MM.1S (cell line): Measurements from ENCODE around the gene C14orf119.

Source experiments
- DNase-seq: peaks from one replicate; pipeline ENCODE4 v3.0.0-alpha.2; 2015
- H2AFZ ChIP-seq: fragments of 300-600 bp; sonication (generic); 2 replicates; pipeline ENCODE4 v1.6.0; 2016; ENCODE audit warnings: antibody characterized with exemption, low read length
- H3F3A ChIP-seq: fragments of 300-600 bp; sonication (generic); 2 replicates; pipeline ENCODE4 v1.6.1; 2016; ENCODE audit warnings: mild to moderate bottlenecking, antibody characterized with exemption, low read length, moderate library complexity, mixed read lengths; ENCODE audit not compliant: insufficient read depth
- H3K27ac ChIP-seq: fragments of 300-600 bp; sonication (generic); 2 replicates; pipeline ENCODE4 v1.5.1; 2016; ENCODE audit warnings: mild to moderate bottlenecking, low read length
- H3K27me3 ChIP-seq: fragments of 300-600 bp; sonication (generic); replicated peaks from 2 replicates; pipeline ENCODE4 v1.6.0; 2016; ENCODE audit warnings: low read length; ENCODE audit not compliant: insufficient read depth
- H3K36me3 ChIP-seq: fragments of 300-600 bp; sonication (generic); replicated peaks from 2 replicates; pipeline ENCODE4 v1.6.1; 2016; ENCODE audit warnings: mild to moderate bottlenecking, low read length, mixed read lengths; ENCODE audit not compliant: insufficient read depth
- H3K4me1 ChIP-seq: fragments of 300-600 bp; sonication (generic); 2 replicates; pipeline ENCODE4 v1.6.1; 2016; ENCODE audit warnings: low read length, mixed read lengths
- H3K4me2 ChIP-seq: fragments of 300-600 bp; sonication (generic); 2 replicates; pipeline ENCODE4 v1.6.0; 2016; ENCODE audit warnings: low read depth, low read length
- H3K4me3 ChIP-seq: fragments of 300-600 bp; sonication (generic); 2 replicates; pipeline ENCODE4 v1.5.1; 2016; ENCODE audit warnings: low read length, mixed read lengths
- H3K79me2 ChIP-seq: fragments of 300-600 bp; sonication (generic); 2 replicates; pipeline ENCODE4 v1.6.1; 2016; ENCODE audit warnings: mixed run types, low read length, mixed read lengths
- H3K9ac ChIP-seq: fragments of 300-600 bp; sonication (generic); 2 replicates; pipeline ENCODE4 v1.6.1; 2016; ENCODE audit warnings: low read length, mixed read lengths
- H3K9me2 ChIP-seq: fragments of 300-600 bp; sonication (generic); replicated peaks from 2 replicates; pipeline ENCODE4 v1.6.1; 2016; ENCODE audit warnings: mild to moderate bottlenecking, low read length, mixed read lengths; ENCODE audit not compliant: insufficient read depth
- H3K9me3 ChIP-seq: fragments of 300-600 bp; sonication (generic); replicated peaks from 2 replicates; pipeline ENCODE4 v1.6.1; 2016; ENCODE audit warnings: mild to moderate bottlenecking, low read length, mixed read lengths; ENCODE audit not compliant: insufficient read depth
- H4K20me1 ChIP-seq: fragments of 300-600 bp; sonication (generic); 2 replicates; pipeline ENCODE4 v1.6.1; 2016; ENCODE audit warnings: mild to moderate bottlenecking, low read length, moderate library complexity, mixed read lengths; ENCODE audit not compliant: insufficient read depth
- EZH2 ChIP-seq: fragments of 300-600 bp; sonication (generic); optimal IDR thresholded peaks from 2 replicates; pipeline ENCODE3; 2017; ENCODE audit warnings: low read depth, mild to moderate bottlenecking, antibody characterized with exemption, low read length, mixed read lengths
- EZH2phosphoT487 ChIP-seq: fragments of 300-600 bp; sonication (generic); IDR thresholded peaks from 2 replicates; pipeline ENCODE4 v1.6.1; 2018; ENCODE audit warnings: antibody characterized with exemption, low read length
- TF ChIP-seq, protein P1 (sequence below): fragments of 300-600 bp; sonication (generic); IDR thresholded peaks from 2 replicates; pipeline ENCODE4 v1.5.1; 2016; ENCODE audit warnings: antibody characterized with exemption, low read length, mixed read lengths

C14orf119 gene

GRCh38 chr14:23136566-23137133, 41.3 kb downstream of the C14orf119 start:
- no peak overlapping the region for H3K9ac ChIP-seq
- H2AFZ ChIP-seq: no peak overlapping the region
- no peaks in the 10 kb centered on the region for H4K20me1 ChIP-seq
- no peaks in the 10 kb centered on the region for H3K27me3 ChIP-seq
- no peaks in the 10 kb centered on the region for H3K9me2 ChIP-seq
- H3K79me2 ChIP-seq: no peaks in the 10 kb centered on the region
- no peaks in the 10 kb centered on the region for H3K36me3 ChIP-seq
- H3K4me3 ChIP-seq: no peak overlapping the region
- H3K9me3 ChIP-seq: no peaks in the 10 kb centered on the region
- DNase-seq: no peak
- no peaks in the 10 kb centered on the region for H3F3A ChIP-seq
- H3K27ac ChIP-seq: no peak overlapping the region
- H3K4me2 ChIP-seq: no peak overlapping the region
- no peak for TF ChIP-seq EZH2
- no peak for TF ChIP-seq EZH2phosphoT487
- TF ChIP-seq, protein P1, sequence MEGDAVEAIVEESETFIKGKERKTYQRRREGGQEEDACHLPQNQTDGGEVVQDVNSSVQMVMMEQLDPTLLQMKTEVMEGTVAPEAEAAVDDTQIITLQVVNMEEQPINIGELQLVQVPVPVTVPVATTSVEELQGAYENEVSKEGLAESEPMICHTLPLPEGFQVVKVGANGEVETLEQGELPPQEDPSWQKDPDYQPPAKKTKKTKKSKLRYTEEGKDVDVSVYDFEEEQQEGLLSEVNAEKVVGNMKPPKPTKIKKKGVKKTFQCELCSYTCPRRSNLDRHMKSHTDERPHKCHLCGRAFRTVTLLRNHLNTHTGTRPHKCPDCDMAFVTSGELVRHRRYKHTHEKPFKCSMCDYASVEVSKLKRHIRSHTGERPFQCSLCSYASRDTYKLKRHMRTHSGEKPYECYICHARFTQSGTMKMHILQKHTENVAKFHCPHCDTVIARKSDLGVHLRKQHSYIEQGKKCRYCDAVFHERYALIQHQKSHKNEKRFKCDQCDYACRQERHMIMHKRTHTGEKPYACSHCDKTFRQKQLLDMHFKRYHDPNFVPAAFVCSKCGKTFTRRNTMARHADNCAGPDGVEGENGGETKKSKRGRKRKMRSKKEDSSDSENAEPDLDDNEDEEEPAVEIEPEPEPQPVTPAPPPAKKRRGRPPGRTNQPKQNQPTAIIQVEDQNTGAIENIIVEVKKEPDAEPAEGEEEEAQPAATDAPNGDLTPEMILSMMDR: no peak
- no peaks in the 10 kb centered on the region for H3K4me1 ChIP-seq

DNA sequence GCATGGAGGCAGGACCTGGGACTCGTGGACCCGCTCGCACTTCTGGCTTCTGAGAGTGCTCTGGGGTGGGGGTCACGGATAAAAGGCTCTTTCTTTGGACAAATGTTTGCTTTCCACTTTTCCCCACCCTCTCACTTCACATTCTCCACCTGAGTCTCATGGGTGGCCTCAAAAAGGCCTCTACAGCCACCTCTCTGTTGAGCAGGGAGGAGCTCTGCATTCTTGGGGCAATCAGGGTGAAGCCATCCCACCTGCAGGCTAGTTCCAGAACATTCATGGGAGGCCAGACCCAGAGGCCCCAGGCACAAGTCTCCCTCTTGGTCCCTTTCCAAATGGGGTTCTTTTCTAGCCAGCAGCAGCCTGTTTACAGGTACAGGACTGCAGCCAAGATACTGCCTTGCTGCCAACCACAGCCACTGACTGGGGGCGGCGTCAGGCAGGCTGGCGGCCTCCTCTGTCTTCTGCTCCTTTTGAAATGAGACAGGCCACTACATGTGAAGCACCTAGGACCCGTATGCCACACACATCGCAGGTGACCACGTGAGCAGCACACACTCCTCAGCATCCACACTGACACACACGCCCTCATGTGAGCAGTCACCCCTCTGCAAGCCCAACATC, 42.0 kb downstream of the C14orf119 start:
- no peaks in the 10 kb centered on the region for H3K9me3 ChIP-seq
- no peak overlapping the region for H3K27ac ChIP-seq
- no peaks in the 10 kb centered on the region for H4K20me1 ChIP-seq
- H3K4me3 ChIP-seq: no peak overlapping the region
- no peaks in the 10 kb centered on the region for H3K9me2 ChIP-seq
- no peaks in the 10 kb centered on the region for H3K79me2 ChIP-seq
- H2AFZ ChIP-seq: no peak overlapping the region
- DNase-seq: no peak
- H3K27me3 ChIP-seq: no peaks in the 10 kb centered on the region
- TF ChIP-seq EZH2phosphoT487 (no peak), EZH2 (no peak)
- TF ChIP-seq, protein P1: no peak
- no peak overlapping the region for H3K4me2 ChIP-seq
- no peaks in the 10 kb centered on the region for H3K36me3 ChIP-seq
- no peak overlapping the region for H3K9ac ChIP-seq
- no peaks in the 10 kb centered on the region for H3K4me1 ChIP-seq
- no peaks in the 10 kb centered on the region for H3F3A ChIP-seq

DNA sequence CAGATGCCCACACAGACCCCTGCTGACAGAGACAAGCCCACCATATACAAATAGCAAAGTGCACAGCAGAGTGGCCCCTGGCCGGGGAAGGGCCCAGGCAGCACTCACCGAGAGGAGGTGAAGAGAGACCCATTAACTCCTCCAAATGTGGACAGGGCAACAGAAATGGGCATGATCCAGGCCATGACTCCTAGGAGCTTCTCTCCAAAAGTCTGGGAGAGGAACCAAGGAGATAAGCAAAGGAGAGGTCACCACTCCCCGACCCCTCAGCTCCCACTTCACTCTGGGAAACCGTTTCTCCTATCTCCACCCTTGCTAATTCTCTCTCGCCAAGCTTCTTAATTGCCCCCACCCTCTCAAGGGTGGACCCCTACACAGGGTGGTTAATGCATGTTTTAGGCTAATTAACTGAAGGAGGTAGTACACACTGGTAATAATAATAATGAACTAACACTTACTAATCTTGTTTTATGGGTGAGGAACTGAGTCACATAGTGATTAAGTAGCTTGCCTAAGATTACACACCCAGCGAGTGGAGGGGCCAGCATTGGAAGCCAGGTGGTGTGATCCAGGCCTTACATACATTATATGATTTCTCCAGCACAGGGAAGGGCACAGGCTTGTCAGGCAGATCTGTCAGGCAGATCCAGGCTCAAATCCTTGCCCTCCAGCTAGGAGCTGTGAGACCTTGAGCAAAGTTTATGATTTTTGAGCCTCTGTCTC, 42.7 kb downstream of the C14orf119 start:
- Histone ChIP-seq H3K4me2 (no peak overlapping the region), H3F3A (no peaks in the 10 kb centered on the region), H3K27ac (no peak overlapping the region), H4K20me1 (no peaks in the 10 kb centered on the region), H2AFZ (no peak overlapping the region), H3K4me1 (no peaks in the 10 kb centered on the region), H3K9me3 (no peaks in the 10 kb centered on the region), H3K36me3 (no peaks in the 10 kb centered on the region), H3K9me2 (no peaks in the 10 kb centered on the region), H3K4me3 (no peak overlapping the region), H3K79me2 (no peaks in the 10 kb centered on the region), H3K9ac (no peak overlapping the region), H3K27me3 (no peaks in the 10 kb centered on the region)
- no peak for TF ChIP-seq EZH2phosphoT487
- no peak for TF ChIP-seq EZH2
- TF ChIP-seq, protein P1: no peak
- no peak for DNase-seq
